Stimulated activated CD4-positive, alpha-beta T cell treated with anti-CD3 and anti-CD28 coated beads, Interleukin-4, amount 100 ng/mL, for 48 hours (primary cell): Measurements from ENCODE around the gene ABCB4.

Source experiments
- DNase-seq, 2 donors: peaks; one replicate each; pipeline ENCODE4 v3.0.0-alpha.2; 2020; ENCODE audit warnings: low read depth in 2 of 2

The ABCB4 gene

GRCh38 chr7:87424075-87424474 lies 51.4 kb downstream of the ABCB4 start:
- no peak for DNase-seq

- no peak for DNase-seq
Measured at GRCh38 chr7:87420173-87420572, 55.3 kb downstream of the ABCB4 start.

- peak; percentile 55 to 56 for DNase-seq
Measured at GRCh38 chr7:87416682-87417587, 58.5 kb downstream of the ABCB4 start.

DNA sequence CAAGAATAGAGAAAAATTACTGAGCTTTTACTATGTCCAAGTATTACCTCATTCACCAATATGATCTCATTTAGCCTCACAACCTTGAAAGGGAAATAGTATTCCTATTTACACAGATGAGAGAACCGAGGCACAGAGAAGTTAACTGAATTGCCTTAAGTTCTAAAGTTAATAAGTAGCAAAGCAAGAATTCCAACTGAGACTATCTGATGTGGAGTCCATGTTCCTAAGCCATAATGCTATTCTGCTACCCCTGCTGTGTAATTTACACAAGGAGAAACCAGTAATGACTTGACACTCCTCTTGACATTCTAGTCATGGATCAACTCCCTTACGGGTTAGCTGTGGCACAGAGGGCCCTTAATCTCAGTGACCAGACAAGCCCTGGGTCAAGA lies 60.7 kb downstream of the ABCB4 start:
- no peak for DNase-seq

- DNase-seq, result no peak
Measured at GRCh38 chr7:87413951-87414793, 61.3 kb downstream of the ABCB4 start.

DNA sequence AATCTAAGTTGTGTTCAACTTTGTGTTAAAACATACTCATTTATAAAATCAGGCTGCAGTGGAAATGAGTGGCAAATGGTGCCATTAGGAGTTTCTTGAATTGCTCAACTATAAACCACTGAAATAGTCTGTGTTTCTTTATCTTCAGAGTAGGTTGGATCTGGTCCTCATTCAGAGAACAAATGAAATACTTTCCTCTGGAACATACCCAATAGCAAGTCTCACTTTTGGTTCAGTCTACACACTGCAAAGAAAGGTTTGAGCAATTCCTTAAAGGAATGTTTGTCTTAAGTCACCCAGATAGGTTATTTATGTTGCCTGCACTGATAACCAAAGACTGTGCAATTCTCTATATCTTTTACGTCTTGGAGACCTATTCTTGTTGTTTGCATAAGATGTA lies 62.5 kb downstream of the ABCB4 start:
- no peak for DNase-seq

- no peak for DNase-seq
Measured at GRCh38 chr7:87411186-87411585, 64.3 kb downstream of the ABCB4 start.

DNA sequence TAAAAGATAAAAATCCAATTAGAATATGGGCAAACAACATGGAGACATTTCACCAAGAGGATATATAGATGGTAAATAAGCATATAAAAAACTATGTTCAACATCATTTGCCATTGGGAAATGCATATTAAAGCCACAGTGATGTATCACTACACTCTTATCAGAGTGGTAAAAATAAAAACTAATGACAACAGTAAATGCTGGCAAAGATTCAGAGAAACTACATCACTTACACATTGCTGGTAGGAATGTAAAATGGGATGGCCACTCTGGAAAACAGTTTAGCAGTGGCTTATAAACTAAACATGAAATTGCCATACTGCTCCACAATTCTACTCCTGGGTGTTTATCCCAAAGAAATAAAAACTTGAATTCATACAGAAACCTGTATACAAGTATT lies 70.8 kb downstream of the ABCB4 start:
- no peak for DNase-seq

DNA sequence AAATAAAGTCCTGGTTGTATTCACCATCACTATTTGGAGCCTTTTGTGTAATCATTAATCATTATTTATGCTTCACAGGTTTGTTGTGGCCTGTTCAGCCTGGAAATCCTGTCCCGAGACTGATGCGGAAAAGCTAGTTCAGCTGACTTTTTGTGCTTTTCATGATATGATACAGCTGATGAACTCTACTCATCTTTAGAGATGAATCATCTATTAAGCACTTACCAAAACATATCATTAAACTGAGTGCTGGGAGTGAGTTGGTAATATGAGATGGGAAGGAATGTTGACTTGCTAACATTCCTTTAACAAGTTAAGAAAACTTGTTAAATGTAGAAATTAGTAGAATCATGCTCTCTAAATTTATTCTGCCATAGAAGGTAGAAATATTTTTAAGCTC lies 77.0 kb downstream of the ABCB4 start:
- no peak for DNase-seq

- DNase-seq, result no peak
Measured at GRCh38 chr7:87395442-87396020, 79.9 kb downstream of the ABCB4 start.

- no peak for DNase-seq
Measured at GRCh38 chr7:87391020-87391701, 84.3 kb downstream of the ABCB4 start.

- no peak for DNase-seq
Measured at GRCh38 chr7:87380905-87381304, 94.6 kb downstream of the ABCB4 start.

- no peak for DNase-seq
Measured at GRCh38 chr7:87375662-87376435, 99.6 kb downstream of the ABCB4 start.

- no peak for DNase-seq
Measured at GRCh38 chr7:87370660-87371180, 104.8 kb downstream of the ABCB4 start.

DNA sequence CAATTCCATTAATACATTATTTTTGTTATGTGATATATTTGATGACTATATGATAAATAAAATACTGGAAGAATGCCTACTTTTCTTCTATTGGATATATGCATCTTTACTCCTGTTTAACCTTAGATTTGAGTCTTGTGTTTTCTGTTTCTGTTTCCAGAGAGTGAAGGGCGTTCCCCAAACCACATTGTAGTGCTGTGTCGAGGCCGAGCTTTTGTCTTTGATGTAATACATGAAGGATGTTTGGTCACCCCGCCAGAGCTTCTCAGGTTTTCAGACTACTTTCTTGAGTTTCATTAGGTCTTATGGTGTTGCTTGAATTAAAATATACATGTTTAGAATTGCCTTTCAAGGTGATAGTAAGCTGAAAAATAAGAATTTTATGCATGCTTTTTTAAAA lies 106.3 kb downstream of the ABCB4 start:
- no peak for DNase-seq

- DNase-seq, result no peak
Measured at GRCh38 chr7:87364246-87364645, 111.2 kb downstream of the ABCB4 start.

DNA sequence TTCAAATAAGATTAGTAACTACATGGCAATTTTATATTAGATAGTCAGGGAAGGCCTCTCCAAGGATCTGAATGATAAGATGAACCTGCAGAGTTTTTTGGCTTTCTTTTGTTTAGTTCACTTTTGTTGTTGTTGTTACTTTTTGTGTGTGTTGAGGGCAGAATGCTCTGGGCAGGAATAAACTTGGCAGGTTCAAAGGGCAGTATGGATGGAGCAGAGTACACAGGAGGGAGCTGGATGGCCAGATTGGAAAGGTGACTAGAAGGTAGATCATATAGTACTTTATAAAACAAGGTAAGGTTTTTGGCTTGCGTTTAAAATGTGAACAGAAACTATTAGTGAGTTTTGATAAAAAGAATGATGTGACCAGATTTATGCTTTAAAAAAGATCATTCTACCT lies 112.1 kb downstream of the ABCB4 start:
- DNase-seq, result no peak

- no peak for DNase-seq
Measured at GRCh38 chr7:87361320-87361719, 114.2 kb downstream of the ABCB4 start.

GRCh38 chr7:87359366-87359765 lies 116.1 kb downstream of the ABCB4 start:
- no peak for DNase-seq

DNA sequence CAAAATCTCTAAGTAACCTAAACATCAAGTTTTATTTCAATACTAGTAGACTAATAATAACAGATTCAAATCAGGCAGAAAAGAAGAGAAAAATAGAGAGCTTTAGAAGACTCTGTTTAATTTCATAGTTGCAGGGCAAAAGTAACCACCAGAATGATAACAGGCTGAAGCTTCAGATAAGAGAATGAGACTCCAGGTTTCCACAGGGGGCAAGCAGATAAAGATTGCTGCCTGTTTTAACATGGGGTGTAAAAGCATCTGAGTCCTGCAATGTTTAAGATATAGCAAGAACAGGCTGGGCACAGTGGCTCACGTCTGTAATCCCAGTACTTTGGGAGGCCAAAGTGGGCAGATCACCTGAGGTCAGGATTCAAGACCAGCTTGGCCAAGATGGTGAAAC lies 119.0 kb downstream of the ABCB4 start:
- DNase-seq, result no peak

DNA sequence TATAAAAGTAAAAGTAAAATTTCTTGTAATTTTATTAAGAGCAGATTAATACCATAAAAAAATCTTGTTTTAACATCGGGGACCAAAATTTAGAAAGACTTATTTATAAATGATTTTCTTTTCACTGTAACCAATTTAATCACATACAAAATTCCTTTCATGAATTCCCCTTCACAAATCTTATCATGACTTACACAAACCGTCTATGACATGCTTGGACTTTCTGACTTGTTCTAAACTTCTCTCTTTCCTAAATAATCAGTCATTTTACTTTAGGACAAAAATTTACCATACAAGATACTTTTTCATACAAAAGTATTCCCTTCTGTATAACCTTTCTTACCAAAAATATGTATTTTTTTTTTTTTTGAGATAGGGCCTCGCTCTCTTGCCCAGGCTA lies 120.7 kb downstream of the ABCB4 start:
- no peak for DNase-seq
